ENCODE results near the gene FAM83C.

FAM83C gene

DNA sequence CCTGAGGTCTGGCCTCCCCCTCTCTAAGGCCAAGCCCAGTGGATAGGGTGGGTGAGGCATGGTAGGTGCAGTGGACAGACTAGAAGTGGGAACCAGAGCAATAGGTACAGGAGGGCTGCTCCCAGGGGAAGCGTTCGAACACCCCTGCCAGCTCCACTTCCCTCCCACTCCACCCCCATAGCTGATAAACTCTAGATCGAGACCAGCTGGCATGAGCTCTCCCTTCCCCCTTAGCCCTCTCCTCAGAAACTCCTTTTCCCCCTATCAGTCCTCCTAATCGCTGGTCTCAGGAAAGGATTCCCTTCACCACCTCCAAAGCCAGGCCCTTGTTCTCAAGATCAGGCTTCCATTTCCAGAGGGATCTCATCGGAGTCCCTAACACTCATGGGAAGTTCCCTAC is 6.0 kb upstream of the FAM83C start:
- DNase-seq = no peak

DNA sequence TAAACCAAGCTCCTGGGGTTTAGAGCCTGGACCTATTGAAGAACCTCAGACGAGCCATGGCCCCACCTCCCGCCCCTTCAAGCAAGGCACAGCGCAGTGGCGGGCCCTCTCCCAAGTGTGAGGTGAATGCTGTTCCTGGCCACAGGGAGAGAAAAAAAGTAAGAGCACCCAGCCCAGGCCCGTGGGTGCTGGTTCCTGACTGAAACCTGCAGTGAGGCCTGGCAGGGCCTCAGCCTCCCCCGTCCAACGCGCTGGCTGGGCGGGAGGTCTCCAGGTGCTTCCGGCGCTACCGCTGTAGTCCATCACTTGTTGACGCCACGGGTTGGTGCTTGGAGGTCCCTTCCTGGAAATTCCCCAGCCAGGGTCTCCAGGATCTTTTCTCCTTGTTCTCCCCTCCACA is 5.5 kb upstream of the FAM83C start:
- no peak for DNase-seq

DNA sequence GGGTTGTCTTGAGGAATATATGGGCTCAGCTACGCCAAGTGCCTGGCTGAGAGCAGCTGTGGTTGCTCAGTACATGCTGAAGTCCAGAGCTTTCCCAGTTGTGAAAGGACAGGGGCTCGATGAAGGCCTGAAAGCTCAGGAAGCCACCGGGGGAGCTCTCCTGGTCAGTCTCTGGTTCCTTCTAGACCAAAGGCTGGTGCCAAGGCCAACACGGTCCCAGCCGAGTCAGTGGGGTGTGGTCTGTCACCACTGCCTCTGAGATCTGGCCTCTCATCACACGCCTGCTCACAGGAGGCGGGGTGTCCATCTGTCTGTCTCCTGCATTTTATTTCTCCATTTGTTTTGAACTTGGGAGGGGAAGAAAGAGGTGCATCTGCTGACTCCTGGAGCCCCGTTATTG is 4.9 kb upstream of the FAM83C start:
- no peak for DNase-seq

DNA sequence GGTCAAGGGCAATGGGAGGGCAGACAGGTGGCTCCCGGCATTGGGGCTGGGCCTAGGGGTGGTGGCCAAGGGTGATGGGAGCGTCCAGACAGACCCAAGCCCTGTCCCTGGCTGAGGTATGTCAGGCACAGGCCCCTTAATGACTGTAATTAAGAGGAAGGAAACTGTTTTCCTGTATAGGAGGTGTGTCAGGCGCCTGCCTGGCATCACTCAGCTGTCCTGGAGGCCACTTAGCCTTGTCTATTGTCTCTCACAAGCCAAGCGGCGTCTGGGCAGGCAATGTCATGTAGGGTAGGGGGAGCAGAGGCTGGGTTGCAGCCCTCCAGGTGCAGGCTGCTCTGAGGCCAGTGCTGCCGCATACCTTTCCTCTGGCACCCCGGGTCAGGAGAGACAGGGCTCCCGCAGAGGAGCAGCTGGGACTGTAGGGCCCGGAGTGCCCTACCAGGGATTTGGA is 3.9 kb upstream of the FAM83C start:
- no peak for DNase-seq

DNA sequence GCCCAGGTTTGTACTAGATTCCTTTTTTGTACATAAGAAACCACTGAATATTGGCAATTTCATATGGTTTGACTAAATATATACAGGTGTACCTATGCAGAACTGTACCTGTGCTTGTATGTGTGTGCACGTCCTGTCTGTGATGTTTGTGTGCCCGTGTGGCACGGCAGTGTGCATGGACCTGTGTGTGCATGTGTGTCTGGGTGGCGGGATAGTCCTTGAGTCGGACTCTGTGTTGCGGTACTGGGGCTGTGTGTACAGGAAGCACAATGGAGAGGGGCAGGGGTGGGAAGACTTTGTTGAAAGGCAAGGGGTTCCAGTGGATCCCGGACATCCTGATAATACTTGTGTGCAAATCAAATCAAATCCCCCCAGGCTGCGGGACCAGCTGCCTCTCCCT is 3.4 kb upstream of the FAM83C start:
- DNase-seq = no peak

DNA sequence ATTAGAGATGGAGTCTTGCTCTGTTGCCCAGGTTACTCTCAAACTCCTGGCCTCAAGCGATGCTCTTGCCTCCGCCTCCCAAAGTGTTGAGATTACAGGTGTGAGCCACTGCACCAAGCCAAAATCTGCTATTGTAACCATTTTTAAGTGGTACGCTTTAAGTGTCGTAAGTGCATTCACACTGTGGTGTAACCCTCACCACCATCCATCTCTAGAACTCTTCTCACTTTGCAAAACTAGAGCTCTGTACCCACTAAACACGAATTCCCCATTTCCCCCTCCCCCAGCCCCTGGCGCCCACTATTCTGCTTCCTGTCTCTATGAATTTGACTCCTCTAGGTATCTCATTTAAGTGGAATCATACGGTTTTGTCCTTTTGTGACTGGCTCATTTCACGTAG is 2.8 kb upstream of the FAM83C start:
- no peak for DNase-seq

GRCh38 chr20:35294293-35294685 is 2.1 kb upstream of the FAM83C start:
- no peak for DNase-seq

- no peak for DNase-seq
Observed at GRCh38 chr20:35293303-35294292, 1.4 kb upstream of the FAM83C start.

DNA sequence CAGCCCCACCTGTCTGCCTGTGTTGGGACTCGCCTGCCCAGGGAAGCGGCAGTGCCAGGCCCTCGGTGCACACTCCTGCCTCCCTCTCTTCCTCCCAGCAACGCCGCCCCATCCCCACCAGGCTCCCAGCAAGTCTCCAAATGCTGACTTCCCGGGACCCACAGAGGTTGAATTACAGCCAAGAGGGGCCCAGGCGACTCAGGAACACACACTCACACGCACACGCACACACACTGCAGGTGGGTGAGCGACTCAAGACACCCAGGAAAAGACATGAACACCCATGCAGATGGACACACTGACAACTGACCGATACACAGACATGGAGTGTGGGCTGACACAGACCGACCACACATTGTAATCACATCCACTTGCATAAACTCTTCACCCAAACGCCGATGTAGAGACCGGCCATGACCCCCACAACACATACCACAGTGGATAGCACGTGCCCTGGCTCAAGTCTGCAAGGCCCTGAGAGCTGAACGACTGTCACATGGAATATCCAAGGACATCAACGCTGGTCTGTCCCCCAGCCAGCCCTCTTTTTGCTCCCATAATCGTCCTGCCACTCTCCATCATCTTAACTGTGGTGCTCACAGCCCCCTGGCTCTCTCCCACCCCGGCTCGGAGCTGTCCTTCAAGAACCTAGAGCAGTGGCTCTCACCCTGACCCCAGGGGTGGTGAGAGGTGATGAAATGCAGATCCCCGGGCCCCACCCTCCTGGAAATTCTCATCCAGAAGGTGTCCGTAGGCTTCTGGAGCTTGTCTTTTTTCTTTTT is 470 bp upstream of the FAM83C start:
- no peak for DNase-seq

DNA sequence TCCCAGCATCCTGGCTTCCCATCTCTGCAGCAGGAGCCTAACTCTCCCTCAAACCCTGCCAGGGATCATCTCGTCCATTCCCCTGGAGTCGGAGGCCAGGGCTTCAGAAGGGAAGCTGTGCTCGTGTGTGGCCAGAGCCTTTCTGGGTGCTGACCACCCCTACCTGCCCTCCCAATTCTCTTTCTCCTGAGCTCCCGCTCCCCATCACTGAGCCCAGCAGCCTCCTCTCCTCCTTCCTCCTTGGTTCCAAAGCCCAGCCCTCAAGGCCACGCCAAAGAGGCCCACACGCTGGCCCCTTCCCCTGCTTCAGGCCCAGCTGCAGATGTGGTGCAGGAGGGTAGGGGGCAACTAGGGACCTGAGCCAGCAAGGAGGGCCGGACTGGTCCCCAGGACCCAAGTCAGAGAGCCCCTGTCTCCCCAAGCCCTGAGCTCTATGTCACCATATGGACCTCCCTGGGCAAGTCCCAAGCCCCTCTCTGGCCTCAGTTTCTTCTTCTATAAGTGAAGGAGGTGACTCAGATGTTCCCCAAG is 1.3 kb downstream of the FAM83C start:
- no peak for DNase-seq

DNA sequence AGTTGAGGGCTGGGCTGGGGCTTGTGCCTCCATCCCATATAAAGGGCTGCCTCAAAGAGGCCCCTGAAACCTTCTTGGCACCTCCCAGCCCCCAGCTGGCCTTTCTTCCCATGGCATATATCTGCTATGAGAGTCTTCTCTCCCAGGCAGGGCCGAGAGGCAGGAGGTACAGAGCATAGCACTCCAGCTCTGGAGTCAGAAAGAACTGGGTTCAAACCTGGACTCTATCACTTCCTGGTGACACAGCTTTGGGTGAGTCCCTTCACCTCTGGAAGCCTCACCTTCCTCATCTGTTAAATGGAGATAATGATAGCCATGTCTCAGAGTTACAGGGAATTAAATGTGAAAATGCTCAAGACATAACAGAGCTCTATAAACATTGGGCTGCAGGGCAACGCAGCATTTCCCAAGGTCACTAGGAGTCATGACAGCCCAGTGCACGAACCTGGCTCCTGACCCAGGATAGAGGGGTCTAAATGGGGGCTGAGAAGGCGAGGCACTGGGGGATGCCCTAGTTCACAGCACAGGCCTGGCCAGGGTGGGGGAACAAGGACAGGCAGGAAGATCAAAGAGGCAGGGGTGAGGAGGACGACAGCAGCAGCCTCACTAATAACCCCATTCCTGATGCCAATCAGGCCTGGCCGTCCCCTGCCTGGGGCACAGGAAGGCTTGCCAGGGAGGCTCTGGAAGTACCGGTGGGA is 1.9 kb downstream of the FAM83C start:
- no peak for DNase-seq

DNA sequence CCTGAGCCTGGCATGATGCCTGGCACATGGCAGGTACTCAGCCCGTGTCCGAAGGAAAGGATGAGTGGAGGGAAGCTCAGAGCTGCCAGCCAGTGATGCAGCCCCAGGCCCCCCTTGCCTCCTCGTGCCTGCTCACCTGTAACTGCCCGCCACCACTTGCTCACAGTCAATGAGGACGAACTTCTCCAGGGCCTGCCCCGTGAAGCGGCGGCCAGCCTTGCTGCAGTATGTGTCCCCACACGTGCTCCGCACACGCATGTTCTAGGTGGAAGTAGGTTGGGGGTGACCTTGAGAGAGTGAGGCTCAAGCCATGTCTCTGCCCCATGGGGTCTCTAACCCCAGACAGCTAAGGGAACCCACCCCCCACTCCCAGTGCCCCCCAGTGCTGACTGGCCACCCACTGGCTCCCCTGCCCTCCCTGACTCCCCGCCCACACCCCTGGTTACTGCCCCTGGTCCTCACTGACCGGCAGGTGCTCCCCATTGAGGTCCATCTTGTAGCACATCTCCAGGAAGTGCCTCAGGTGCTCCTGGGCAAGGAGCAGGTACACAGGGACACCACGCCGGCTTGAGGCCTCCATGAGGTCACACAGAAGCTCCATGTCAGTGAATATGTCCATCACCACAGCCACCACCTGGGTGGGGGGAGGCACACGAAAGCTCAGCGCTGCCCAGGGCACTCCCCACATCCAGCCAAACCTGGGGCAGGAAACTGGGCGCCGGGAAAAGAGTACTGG is 3.7 kb downstream of the FAM83C start:
- no peak for DNase-seq

GRCh38 chr20:35287509-35288324 is 4.5 kb downstream of the FAM83C start:
- no peak for DNase-seq

DNA sequence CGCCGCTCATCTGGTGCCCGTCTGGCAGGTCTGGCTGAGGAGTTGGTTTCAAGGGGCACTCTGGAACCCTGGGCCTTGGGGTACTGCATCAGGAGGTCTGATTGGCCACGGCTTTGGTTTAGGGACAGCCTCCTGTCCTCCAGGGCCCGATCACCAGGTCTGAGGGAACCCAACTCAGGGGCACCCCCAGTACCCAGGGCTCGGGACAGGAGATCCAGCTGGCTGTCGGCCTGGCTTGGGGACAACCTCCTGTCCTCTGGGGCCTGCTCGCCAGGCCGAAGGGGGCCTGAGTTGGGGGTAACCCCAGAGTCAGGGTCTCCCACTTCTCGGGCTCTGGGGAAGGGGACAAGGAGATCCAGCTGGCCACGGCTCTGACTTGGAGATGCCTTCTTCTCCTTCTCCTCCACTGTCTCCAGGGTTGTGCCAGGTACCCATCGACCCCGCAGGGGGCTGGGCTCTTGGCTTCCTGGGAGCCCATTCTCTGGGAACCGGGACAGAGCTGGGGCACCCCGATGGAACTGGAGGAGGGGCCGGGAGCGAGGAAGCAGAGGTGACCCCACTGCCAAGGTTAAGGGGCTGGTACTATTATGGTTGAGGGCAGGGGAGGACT is 5.2 kb downstream of the FAM83C start:
- DNase-seq = no peak

DNA sequence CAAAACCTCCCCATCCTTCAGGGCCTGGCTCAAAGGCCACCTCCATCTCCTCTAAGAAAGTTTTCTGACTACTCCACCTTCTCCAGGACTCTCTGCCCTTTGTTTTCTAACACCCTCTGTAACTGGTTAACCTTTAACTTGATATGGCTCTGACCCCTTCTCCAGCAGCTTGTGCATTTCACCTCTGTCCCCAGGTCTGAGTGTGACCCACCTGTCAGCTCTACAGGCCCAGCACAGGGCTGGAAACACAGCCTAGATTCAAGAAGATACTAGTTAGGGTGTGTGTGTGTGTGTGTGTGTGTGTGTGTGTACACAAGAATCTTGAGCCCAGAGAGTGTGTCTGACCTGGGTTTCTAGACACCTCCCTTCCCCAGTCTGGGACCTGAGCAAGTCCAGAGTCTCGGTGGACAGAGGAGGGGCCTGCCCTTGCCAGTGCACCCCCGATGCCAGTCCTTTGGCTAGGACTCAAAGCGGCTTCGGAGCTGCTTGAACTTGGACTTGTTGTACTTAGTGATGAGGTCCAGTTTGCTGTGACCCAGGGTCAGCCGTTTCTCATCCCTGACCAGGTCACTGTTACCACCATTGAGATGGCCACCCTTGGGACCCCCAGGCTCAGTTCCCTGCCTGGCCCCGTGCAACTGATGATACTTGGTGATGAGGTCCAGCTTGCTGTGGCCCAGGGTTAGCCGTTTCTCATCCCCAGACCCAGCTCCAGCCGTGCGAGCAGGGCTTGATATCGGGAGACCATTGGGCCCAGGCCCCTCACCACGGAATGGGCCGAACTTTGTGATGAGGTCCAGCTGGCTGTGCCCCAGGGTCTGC is 5.9 kb downstream of the FAM83C start:
- no peak for DNase-seq

DNA sequence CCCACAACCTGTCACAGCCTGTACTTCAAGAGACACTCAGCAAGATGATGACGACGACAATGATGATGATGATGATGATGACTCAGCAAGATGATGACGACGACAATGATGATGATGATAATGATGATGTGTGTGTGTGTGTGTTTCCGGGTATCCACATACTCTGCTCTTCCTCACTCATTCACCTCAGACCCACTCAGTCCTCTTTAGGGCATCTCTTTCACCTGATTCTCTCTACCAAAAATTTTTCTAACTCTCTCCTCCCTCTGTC is 6.5 kb downstream of the FAM83C start:
- DNase-seq = no peak

DNA sequence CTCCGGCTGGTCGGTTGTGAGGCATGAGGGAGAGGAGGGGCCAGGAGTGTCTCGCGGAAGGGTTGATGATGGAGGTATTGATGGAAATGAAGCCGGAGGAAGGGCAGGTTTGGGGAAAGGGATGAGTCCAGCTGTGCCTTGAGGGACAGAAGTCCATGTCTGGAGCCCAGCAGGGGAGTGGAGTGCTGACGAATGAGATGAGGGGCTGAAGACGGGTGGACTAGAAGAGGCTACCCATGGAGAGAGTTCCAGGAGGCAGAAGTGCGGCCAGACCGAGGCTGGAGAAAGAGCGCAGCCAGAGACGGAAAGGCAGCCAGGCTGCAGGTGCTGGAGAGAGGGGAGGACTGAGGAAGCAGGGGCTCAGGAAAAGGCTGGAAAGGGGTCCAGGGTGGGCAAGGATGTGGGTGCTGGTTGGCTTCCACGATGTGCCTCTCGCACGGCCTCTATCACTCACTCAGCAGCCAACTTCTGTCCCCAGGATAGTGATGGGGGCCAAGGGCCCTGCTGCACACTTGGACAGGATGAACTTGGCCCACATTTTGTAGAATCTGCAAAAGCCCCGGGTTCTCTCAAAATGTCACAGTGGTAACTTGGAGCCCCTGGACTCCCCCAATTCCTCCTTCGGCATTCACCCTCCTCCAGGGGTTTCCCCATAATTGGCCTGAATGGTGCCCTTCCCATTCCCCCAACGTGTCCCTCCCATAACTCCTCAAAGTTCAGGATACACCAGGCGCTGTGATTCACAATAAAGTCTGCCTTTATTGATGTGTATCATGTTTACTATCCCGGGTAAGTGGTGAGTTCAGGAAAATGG is 7.0 kb downstream of the FAM83C start:
- DNase-seq = no peak

DNA sequence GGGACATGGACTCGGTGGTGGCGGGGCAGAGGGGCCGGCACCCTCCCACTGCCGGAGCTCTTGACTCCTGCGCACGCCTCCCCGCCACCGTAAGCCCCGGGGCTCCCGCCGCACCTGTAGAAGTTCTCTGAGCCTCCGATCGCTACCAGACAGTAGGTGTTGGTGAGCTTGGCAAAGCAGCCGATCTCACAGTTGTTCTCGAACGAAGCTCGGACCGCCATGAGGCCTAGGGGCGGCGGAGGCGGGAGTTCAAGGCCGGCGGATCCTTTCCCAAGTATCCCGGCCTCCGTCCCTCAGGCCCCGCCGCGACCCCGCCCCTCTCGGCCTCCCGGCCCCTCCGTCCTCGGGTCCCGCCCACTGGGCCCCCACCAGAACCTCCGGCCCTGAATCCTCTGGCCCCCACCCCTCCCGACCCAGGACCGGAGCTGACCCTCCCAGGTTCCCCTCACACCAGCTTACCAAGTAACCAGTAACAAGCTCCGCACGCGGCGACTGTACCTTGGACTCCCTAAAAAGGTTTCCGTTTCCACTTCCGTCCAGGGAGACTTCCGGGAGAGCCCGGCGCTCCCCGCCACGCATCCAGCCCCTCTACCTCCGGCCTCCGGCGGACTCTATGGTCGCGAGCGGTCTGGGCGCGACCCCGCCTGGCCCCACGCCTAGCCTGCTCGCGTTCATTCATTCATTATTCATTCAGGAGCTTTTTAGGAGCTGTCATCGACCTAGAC is 7.8 kb downstream of the FAM83C start, which contains the start of gene EIF6:
Gene EIF6, minus strand, starts transcription at position 506 of the 725 bp plus-strand sequence. Its CDS starts 285 bp downstream, at position 221.
- DNase-seq = peak; percentile 87 to 88

Data from activated T-cell treated with anti-CD3 and anti-CD28 coated beads, Interleukin-2, amount 50 U/mL, for 48 hours (primary cell).